ENCODE results near the gene RALGAPA1. TPM values are rescaled to one million over a fixed set of nuclear protein-coding genes. Genes with fewer than 3 reads are reported as not detected.

The RALGAPA1 gene
- total and polyA plus RNA-seq, 2 donors: 24.1 to 28.7 TPM

DNA sequence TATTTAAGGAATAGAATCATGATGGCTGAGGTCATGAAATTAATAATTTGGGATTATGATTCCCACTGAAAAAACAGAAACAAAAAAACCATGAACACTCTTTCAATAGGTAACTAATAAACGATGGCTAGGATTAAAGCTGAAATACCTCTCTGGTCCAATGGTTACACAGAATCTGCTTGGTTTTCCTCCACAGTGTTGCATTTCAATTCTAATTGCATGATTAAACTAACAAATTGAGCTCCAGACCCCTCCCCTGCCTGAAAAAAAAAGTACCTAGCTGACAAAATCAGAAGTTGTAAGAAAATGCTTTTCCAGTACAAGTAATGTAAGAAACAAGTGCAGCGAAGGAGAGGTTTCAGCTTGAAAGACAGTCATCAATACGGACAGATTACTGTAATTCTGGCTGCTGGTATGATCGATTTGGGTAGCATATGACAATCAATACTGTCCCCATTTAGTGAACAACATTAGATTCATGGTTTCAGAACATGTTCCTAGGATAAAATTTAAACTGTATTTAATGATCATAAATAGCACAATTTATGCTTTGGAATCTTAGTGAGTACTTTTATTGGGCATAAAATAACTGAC is 243.1 kb downstream of the RALGAPA1 start:
- Histone ChIP-seq H3K9me3 (ENCODE audit: control insufficient read depth in 2 of 2, insufficient read depth in 1 of 2, low read length in 1 of 2) (no peaks in the 10 kb centered on the region), H3K27ac (ENCODE audit: low read depth in 1 of 2, low read length in 1 of 2) (no peak overlapping the region), H3K4me3 (ENCODE audit: low read length in 2 of 2) (no peak overlapping the region), H3K36me3 (ENCODE audit: control insufficient read depth in 2 of 2, insufficient read depth in 2 of 2, low read length in 1 of 2) (no peaks in the 10 kb centered on the region), H3K27me3 (ENCODE audit: control insufficient read depth in 2 of 2, insufficient read depth in 1 of 2, low read length in 1 of 2) (no peaks in the 10 kb centered on the region), H3K4me1 (ENCODE audit: control insufficient read depth in 2 of 2, insufficient read depth in 2 of 2, low read length in 2 of 2) (no peaks in the 10 kb centered on the region)
- no peak for DNase-seq (ENCODE audit: low read depth in 6 of 9, low spot score in 9 of 9)
- WGBS: 99% methylated on average over 4 of the region's 4 CpGs

DNA sequence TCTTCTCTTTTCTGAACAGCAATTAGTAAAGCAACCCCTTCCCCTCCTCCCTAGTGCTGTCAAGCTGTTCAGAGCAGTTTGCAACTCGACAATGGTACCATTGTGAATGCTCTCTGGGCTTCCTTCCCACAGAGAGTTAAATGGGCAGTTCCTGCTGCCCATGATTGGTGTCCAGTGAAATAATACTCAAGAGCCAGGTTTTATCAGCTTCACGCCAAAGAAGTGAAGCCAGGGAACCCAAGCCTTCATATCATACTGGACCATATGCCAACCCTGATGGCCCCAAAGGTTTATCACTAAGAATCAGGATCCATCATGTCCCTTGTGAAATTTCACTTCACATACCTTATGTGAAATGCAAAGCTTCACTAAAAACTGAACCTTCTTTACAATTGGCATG is 250.4 kb downstream of the RALGAPA1 start:
- Histone ChIP-seq H3K9me3 (ENCODE audit: control insufficient read depth in 2 of 2, insufficient read depth in 1 of 2, low read length in 1 of 2) (no peaks in the 10 kb centered on the region), H3K27me3 (ENCODE audit: control insufficient read depth in 2 of 2, insufficient read depth in 1 of 2, low read length in 1 of 2) (no peaks in the 10 kb centered on the region), H3K4me3 (ENCODE audit: low read length in 2 of 2) (no peak overlapping the region), H3K27ac (ENCODE audit: low read depth in 1 of 2, low read length in 1 of 2) (no peak overlapping the region), H3K4me1 (ENCODE audit: control insufficient read depth in 2 of 2, insufficient read depth in 2 of 2, low read length in 2 of 2) (no peaks in the 10 kb centered on the region), H3K36me3 (ENCODE audit: control insufficient read depth in 2 of 2, insufficient read depth in 2 of 2, low read length in 1 of 2) (no peaks in the 10 kb centered on the region)
- 94% methylated on average over 2 of the region's 2 CpGs for WGBS
- no peak for DNase-seq (ENCODE audit: low read depth in 6 of 9, low spot score in 9 of 9)

DNA sequence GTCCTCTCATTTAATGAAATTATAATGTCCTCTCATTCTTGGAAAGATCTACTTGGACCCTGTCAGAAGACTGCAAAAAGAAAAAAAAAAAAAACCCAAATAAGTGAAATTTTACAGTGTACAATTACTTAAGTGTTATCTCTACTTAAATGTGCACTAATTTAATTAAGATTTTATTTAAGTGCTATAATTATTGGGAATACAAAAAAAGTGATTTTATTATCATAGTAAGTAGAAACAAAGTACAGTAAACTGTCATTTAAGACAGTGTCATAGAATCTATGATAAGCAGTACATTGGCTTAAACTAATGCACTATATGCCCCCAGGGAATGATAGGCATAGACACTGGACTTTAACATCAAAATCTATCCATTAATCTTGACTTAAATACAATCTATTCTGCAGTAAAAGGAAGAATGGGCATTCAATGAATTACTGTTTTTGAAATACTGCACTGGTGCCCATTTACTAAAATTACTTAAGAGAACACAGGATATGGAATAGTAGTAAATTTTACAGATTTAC is 251.8 kb downstream of the RALGAPA1 start:
- no peak for DNase-seq (ENCODE audit: low read depth in 6 of 9, low spot score in 9 of 9)
- Histone ChIP-seq H3K27me3 (ENCODE audit: control insufficient read depth in 2 of 2, insufficient read depth in 1 of 2, low read length in 1 of 2) (no peaks in the 10 kb centered on the region), H3K4me1 (ENCODE audit: control insufficient read depth in 2 of 2, insufficient read depth in 2 of 2, low read length in 2 of 2) (no peaks in the 10 kb centered on the region), H3K36me3 (ENCODE audit: control insufficient read depth in 2 of 2, insufficient read depth in 2 of 2, low read length in 1 of 2) (no peaks in the 10 kb centered on the region), H3K27ac (ENCODE audit: low read depth in 1 of 2, low read length in 1 of 2) (no peak overlapping the region), H3K9me3 (ENCODE audit: control insufficient read depth in 2 of 2, insufficient read depth in 1 of 2, low read length in 1 of 2) (no peaks in the 10 kb centered on the region), H3K4me3 (ENCODE audit: low read length in 2 of 2) (no peak overlapping the region)

DNA sequence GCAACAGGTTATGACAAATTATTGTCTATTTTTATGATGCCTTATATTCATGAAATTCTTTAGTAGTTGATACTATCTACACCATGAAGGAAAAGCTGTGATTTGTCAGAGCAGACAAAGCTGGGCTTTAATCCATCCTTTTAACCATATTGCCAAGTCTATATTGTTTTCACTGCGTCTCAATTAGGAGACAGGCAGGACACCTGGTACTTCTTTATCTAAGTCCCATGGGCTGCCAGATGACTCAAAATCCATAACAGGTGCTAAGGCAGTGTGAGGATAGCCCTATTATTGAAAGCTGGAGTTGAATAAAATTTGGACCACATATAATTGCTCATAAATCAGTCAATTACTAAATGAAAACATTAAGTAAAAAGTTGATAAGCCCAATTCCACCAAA is 252.5 kb downstream of the RALGAPA1 start:
- no peak overlapping the region for H3K4me3 ChIP-seq (ENCODE audit: low read length in 2 of 2)
- no peaks in the 10 kb centered on the region for H3K36me3 ChIP-seq (ENCODE audit: control insufficient read depth in 2 of 2, insufficient read depth in 2 of 2, low read length in 1 of 2)
- no peak for DNase-seq (ENCODE audit: low read depth in 6 of 9, low spot score in 9 of 9)
- no peak overlapping the region for H3K27ac ChIP-seq (ENCODE audit: low read depth in 1 of 2, low read length in 1 of 2)
- H3K27me3 ChIP-seq (ENCODE audit: control insufficient read depth in 2 of 2, insufficient read depth in 1 of 2, low read length in 1 of 2): no peaks in the 10 kb centered on the region
- H3K9me3 ChIP-seq (ENCODE audit: control insufficient read depth in 2 of 2, insufficient read depth in 1 of 2, low read length in 1 of 2): no peaks in the 10 kb centered on the region
- H3K4me1 ChIP-seq (ENCODE audit: control insufficient read depth in 2 of 2, insufficient read depth in 2 of 2, low read length in 2 of 2): no peaks in the 10 kb centered on the region
- 96% methylated on average over 1 of the region's 1 CpG for WGBS

DNA sequence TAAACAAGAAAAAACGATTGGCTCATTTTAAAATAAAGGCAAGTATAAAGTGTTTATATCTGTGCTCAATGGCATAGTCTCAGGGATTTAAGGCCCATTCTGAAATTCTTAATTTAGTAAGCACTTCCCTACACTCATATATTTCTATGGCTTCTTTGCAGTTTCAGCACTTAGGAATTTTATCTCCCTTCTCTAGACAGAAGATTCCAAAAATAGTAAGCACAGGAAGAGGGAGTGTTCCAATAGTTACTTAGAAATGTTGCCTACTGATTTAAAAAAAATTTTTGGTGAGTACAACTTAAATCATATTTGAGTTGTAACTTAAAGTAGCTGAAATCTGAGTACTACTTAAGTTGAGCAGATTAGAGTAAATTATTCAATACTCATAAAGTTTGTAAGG is 255.3 kb downstream of the RALGAPA1 start:
- Histone ChIP-seq H3K4me3 (ENCODE audit: low read length in 2 of 2) (no peak overlapping the region), H3K9me3 (ENCODE audit: control insufficient read depth in 2 of 2, insufficient read depth in 1 of 2, low read length in 1 of 2) (no peaks in the 10 kb centered on the region), H3K27ac (ENCODE audit: low read depth in 1 of 2, low read length in 1 of 2) (no peak overlapping the region), H3K4me1 (ENCODE audit: control insufficient read depth in 2 of 2, insufficient read depth in 2 of 2, low read length in 2 of 2) (no peaks in the 10 kb centered on the region), H3K36me3 (ENCODE audit: control insufficient read depth in 2 of 2, insufficient read depth in 2 of 2, low read length in 1 of 2) (no peaks in the 10 kb centered on the region), H3K27me3 (ENCODE audit: control insufficient read depth in 2 of 2, insufficient read depth in 1 of 2, low read length in 1 of 2) (no peaks in the 10 kb centered on the region)
- DNase-seq (ENCODE audit: low read depth in 6 of 9, low spot score in 9 of 9): no peak
- WGBS: 94% methylated on average over 1 of the region's 1 CpG

DNA sequence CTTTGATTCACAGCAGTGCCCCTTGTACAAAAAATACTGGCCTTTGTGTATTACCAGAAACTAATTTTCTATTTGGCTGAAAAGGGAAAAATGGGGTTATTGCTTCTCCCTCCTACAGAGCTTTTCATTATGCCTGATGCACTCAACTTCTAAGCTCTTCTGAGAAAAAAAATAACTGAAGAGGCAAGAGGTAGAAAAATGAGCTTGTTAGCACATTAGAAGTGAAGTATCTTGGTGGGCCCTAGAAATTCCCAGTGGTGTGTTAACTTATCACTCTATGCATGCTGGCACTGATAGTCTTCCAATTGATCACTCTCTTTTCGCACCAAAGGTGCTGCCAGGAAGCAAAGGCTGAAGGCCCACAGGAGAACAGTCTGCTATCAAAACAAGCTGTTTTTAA is 258.0 kb downstream of the RALGAPA1 start:
- Histone ChIP-seq H3K4me1 (ENCODE audit: control insufficient read depth in 2 of 2, insufficient read depth in 2 of 2, low read length in 2 of 2) (no peaks in the 10 kb centered on the region), H3K9me3 (ENCODE audit: control insufficient read depth in 2 of 2, insufficient read depth in 1 of 2, low read length in 1 of 2) (no peaks in the 10 kb centered on the region), H3K27ac (ENCODE audit: low read depth in 1 of 2, low read length in 1 of 2) (no peak overlapping the region), H3K36me3 (ENCODE audit: control insufficient read depth in 2 of 2, insufficient read depth in 2 of 2, low read length in 1 of 2) (no peaks in the 10 kb centered on the region), H3K27me3 (ENCODE audit: control insufficient read depth in 2 of 2, insufficient read depth in 1 of 2, low read length in 1 of 2) (no peaks in the 10 kb centered on the region), H3K4me3 (ENCODE audit: low read length in 2 of 2) (no peak overlapping the region)
- DNase-seq (ENCODE audit: low read depth in 6 of 9, low spot score in 9 of 9): no peak
- 100% methylated on average over 1 of the region's 1 CpG for WGBS

DNA sequence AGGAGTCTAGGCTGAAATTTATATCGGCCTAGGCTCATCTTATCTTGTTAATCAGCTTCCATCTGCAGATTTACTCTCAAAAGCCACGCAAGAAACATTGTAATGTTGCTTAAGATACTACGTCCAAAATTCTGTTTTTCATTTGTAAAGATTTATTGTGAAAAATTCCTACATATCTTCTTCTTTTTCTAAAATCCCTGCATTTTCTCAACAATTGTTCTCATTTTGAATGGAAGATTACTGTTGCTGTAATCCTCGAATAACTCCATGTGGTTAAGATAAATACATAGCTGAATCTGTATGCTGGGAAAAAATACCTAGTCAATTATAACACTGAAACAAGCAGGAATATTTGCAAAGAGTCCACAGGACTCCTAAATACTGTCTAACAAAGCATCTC is 259.5 kb downstream of the RALGAPA1 start:
- no peaks in the 10 kb centered on the region for H3K36me3 ChIP-seq (ENCODE audit: control insufficient read depth in 2 of 2, insufficient read depth in 2 of 2, low read length in 1 of 2)
- H3K4me3 ChIP-seq (ENCODE audit: low read length in 2 of 2): no peak overlapping the region
- 96% methylated on average over 4 of the region's 4 CpGs for WGBS
- no peak overlapping the region for H3K27ac ChIP-seq (ENCODE audit: low read depth in 1 of 2, low read length in 1 of 2)
- no peaks in the 10 kb centered on the region for H3K9me3 ChIP-seq (ENCODE audit: control insufficient read depth in 2 of 2, insufficient read depth in 1 of 2, low read length in 1 of 2)
- DNase-seq (ENCODE audit: low read depth in 6 of 9, low spot score in 9 of 9): no peak
- no peaks in the 10 kb centered on the region for H3K27me3 ChIP-seq (ENCODE audit: control insufficient read depth in 2 of 2, insufficient read depth in 1 of 2, low read length in 1 of 2)
- no peaks in the 10 kb centered on the region for H3K4me1 ChIP-seq (ENCODE audit: control insufficient read depth in 2 of 2, insufficient read depth in 2 of 2, low read length in 2 of 2)

DNA sequence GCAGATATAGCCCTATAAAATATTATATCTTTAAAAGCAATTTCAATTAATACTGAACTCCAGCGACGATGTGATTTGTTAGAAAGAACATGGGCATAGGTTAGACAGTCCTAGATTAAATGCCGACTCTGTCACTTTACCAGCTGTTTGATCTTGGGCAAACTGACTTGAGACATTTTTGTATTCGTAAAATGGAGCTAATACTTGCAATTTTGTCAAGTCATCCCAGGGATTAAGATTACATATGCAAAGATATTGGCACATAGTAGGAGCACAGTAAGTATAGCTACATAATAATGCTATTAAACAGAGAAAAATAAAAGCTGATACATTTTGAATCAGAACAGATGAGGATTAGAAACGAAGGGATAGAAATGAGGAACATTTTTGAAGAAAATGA is 266.1 kb downstream of the RALGAPA1 start:
- Histone ChIP-seq H3K27me3 (ENCODE audit: control insufficient read depth in 2 of 2, insufficient read depth in 1 of 2, low read length in 1 of 2) (no peaks in the 10 kb centered on the region), H3K27ac (ENCODE audit: low read depth in 1 of 2, low read length in 1 of 2) (no peak overlapping the region), H3K36me3 (ENCODE audit: control insufficient read depth in 2 of 2, insufficient read depth in 2 of 2, low read length in 1 of 2) (no peaks in the 10 kb centered on the region), H3K4me1 (ENCODE audit: control insufficient read depth in 2 of 2, insufficient read depth in 2 of 2, low read length in 2 of 2) (no peaks in the 10 kb centered on the region), H3K9me3 (ENCODE audit: control insufficient read depth in 2 of 2, insufficient read depth in 1 of 2, low read length in 1 of 2) (no peaks in the 10 kb centered on the region), H3K4me3 (ENCODE audit: low read length in 2 of 2) (no peak overlapping the region)
- 98% methylated on average over 5 of the region's 5 CpGs for WGBS
- no peak for DNase-seq (ENCODE audit: low read depth in 6 of 9, low spot score in 9 of 9)

DNA sequence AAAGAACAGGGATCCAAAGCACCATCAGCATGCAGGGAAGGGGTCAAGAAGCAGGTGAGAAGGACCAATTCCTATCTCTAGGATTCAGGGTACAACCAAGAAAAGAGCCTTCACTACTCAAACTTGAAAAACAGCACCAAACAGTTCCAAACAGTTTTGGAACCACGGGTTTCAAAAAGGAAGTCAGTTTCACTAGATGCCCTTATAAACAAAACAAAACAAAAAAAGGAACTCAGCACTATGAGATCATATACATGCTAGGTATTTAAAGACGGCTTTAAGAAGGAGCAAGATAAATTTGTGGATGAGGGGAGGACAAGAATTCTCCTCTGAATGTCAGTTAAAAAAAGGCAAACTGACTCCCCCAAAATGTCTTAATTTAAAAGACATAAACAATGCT is 269.1 kb downstream of the RALGAPA1 start:
- DNase-seq (ENCODE audit: low read depth in 6 of 9, low spot score in 9 of 9): no peak
- 46% methylated on average over 2 of the region's 2 CpGs for WGBS

More for the DNA sequence above, 269.1 kb downstream of the RALGAPA1 start:
- H3K4me1 ChIP-seq (ENCODE audit: control insufficient read depth in 2 of 2, insufficient read depth in 2 of 2, low read length in 2 of 2): peaks cover 2 to 7% of the 10 kb centered on the region in 2 donors
- no peaks in the 10 kb centered on the region for H3K36me3 ChIP-seq (ENCODE audit: control insufficient read depth in 2 of 2, insufficient read depth in 2 of 2, low read length in 1 of 2)
- H3K4me3 ChIP-seq (ENCODE audit: low read length in 2 of 2): no peak overlapping the region
- peaks cover 19% of the 10 kb centered on the region in 2 donors for H3K27me3 ChIP-seq (ENCODE audit: control insufficient read depth in 2 of 2, insufficient read depth in 1 of 2, low read length in 1 of 2)
- H3K27ac ChIP-seq (ENCODE audit: low read depth in 1 of 2, low read length in 1 of 2): no peak overlapping the region
- H3K9me3 ChIP-seq (ENCODE audit: control insufficient read depth in 2 of 2, insufficient read depth in 1 of 2, low read length in 1 of 2): peaks cover 0 to 7% of the 10 kb centered on the region in 2 donors

All from thymus (tissue), 11 donors.